Neutrophil (primary cell): ENCODE measurements around the gene PARD3.

Experiments used
- H3K27ac ChIP-seq: fragments of 200-600 bp; sonication (generic); 2 replicates; pipeline ENCODE4 v1.5.1; 2016; ENCODE audit warnings: mild to moderate bottlenecking, moderate library complexity
- H3K27me3 ChIP-seq: fragments of 200-600 bp; sonication (generic); 2 replicates; pipeline ENCODE4 v1.6.0; 2016; ENCODE audit warnings: mild to moderate bottlenecking
- H3K36me3 ChIP-seq: fragments of 200-600 bp; sonication (generic); 2 replicates; pipeline ENCODE4 v1.5.1; 2017
- H3K4me1 ChIP-seq, 2 experiments: fragments of 200-600 bp in 1 of 2; sonication (generic) in 1 of 2; 1 replicate in 1 of 2; 2 replicates in 1 of 2; pipeline versions ENCODE4 v1.5.1 to v1.6.1; 2013 to 2016; ENCODE audit warnings: low read depth in 1 of 2, low read length in 1 of 2, mild to moderate bottlenecking in 1 of 2, moderate library complexity in 1 of 2; ENCODE audit not compliant: control insufficient read depth in 1 of 2, insufficient read depth in 1 of 2
- H3K4me3 ChIP-seq, 2 experiments: fragments of 200-600 bp in 1 of 2; sonication (generic) in 1 of 2; 1 replicate in 1 of 2; 2 replicates in 1 of 2; pipeline ENCODE4 v1.5.1; 2013 to 2016; ENCODE audit warnings: low read depth in 1 of 2, low read length in 1 of 2, mild to moderate bottlenecking in 1 of 2, moderate library complexity in 1 of 2
- H3K9me3 ChIP-seq: fragments of 200-600 bp; sonication (generic); 2 replicates; pipeline ENCODE4 v1.5.1; 2016
- TF ChIP-seq, protein P1 (sequence below): fragments of 200-600 bp; sonication (generic); IDR thresholded peaks from 2 replicates; pipeline ENCODE4 v1.5.1; 2016; ENCODE audit warnings: antibody characterized with exemption

PARD3 gene

DNA sequence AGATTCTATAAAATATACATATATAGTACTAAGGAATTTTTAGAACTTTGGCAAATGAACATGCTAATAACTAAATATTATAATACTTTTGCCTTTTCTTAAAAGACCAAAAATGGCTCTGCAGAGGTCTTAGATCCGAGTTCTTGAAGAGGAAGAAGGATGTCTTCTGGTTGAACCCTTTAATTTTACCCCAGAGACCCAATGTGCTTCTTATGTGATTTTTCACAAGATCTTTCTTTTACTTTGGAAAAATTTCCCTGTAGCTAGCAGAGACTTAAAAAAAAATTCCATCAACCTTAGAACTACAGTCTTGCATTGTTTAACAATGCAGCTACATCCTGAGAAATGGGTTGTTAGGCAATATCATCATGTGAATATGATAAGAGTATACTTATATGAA is 663.2 kb downstream of the PARD3 start:
- H3K4me3 ChIP-seq, result no peak overlapping the region
- TF ChIP-seq, protein P1, sequence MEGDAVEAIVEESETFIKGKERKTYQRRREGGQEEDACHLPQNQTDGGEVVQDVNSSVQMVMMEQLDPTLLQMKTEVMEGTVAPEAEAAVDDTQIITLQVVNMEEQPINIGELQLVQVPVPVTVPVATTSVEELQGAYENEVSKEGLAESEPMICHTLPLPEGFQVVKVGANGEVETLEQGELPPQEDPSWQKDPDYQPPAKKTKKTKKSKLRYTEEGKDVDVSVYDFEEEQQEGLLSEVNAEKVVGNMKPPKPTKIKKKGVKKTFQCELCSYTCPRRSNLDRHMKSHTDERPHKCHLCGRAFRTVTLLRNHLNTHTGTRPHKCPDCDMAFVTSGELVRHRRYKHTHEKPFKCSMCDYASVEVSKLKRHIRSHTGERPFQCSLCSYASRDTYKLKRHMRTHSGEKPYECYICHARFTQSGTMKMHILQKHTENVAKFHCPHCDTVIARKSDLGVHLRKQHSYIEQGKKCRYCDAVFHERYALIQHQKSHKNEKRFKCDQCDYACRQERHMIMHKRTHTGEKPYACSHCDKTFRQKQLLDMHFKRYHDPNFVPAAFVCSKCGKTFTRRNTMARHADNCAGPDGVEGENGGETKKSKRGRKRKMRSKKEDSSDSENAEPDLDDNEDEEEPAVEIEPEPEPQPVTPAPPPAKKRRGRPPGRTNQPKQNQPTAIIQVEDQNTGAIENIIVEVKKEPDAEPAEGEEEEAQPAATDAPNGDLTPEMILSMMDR, result no peak
- H3K36me3 ChIP-seq, result no peaks in the 10 kb centered on the region
- H3K4me1 ChIP-seq, result no peaks in the 10 kb centered on the region
- H3K9me3 ChIP-seq, result no peaks in the 10 kb centered on the region
- no peak overlapping the region for H3K27ac ChIP-seq
- no peaks in the 10 kb centered on the region for H3K27me3 ChIP-seq

- Histone ChIP-seq H3K9me3 (no peaks in the 10 kb centered on the region), H3K27ac (no peak overlapping the region), H3K27me3 (no peaks in the 10 kb centered on the region), H3K4me1 (no peaks in the 10 kb centered on the region), H3K4me3 (no peak overlapping the region), H3K36me3 (no peaks in the 10 kb centered on the region)
- TF ChIP-seq, protein P1, result no peak
Observed at GRCh38 chr10:34151481-34151880, 663.6 kb downstream of the PARD3 start.

DNA sequence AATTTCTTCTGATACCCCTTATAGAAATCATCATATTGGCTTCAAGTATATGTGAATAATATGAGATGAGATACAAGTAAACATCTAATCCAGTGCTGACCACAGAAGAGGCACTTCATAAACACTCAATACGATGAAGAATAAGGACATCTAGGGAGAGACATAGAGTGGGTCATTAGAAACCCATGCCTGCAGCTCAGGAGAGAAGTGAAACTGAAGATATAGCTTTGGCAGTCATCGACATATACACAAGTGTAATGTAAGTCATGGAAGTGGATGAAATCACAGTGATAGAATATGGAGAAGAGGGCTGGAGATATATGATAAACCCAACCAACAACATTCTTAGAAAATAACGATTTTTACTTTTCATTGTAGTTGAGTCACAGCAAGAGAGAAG is 665.0 kb downstream of the PARD3 start:
- Histone ChIP-seq H3K4me1 (no peaks in the 10 kb centered on the region), H3K9me3 (no peaks in the 10 kb centered on the region), H3K4me3 (no peak overlapping the region), H3K36me3 (no peaks in the 10 kb centered on the region), H3K27ac (no peak overlapping the region), H3K27me3 (no peaks in the 10 kb centered on the region)
- TF ChIP-seq, protein P1, result no peak

DNA sequence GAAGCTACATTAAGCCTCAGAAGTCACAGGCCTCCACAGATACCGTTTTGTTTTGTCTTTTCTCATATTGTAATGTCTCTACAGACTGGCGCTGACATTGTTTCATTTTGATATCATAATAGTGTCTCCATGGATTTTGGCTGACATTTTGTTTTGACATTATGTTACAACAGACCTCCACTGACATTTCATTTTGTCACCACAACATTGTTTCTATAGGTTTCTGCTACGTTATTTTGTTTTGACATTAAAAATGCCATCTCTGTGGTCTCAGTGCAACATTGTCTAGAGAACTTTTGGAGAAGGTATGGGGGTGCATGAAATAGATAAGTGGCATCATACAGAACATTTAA is 666.8 kb downstream of the PARD3 start:
- TF ChIP-seq, protein P1, result no peak
- no peaks in the 10 kb centered on the region for H3K27me3 ChIP-seq
- H3K4me3 ChIP-seq, result no peak overlapping the region
- H3K27ac ChIP-seq, result no peak overlapping the region
- H3K36me3 ChIP-seq, result no peaks in the 10 kb centered on the region
- H3K9me3 ChIP-seq, result no peaks in the 10 kb centered on the region
- no peaks in the 10 kb centered on the region for H3K4me1 ChIP-seq

- Histone ChIP-seq H3K4me3 (no peak overlapping the region), H3K4me1 (no peaks in the 10 kb centered on the region), H3K27ac (no peak overlapping the region), H3K36me3 (no peaks in the 10 kb centered on the region), H3K27me3 (no peaks in the 10 kb centered on the region), H3K9me3 (no peaks in the 10 kb centered on the region)
- TF ChIP-seq, protein P1, result no peak
Observed at GRCh38 chr10:34147641-34148304, 667.3 kb downstream of the PARD3 start.

DNA sequence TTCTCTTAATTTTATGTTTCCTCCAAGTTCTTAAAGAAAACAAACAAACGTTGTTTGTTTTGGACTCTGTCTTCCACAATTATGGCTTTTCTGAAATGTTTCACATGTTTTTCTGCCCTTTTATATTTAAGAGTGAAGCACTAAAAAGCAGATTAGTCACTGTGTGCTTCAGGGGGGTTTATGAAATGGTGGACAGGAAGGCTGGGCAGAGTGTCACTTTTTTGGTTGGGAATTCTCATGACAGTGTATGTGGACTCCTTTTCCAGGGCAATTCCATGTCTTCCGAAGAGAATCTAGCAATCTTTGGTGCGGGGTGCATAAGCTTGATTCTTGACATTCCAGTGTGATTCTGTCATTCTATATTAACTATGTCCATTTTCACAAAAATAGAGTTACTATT is 669.4 kb downstream of the PARD3 start:
- no peaks in the 10 kb centered on the region for H3K9me3 ChIP-seq
- no peaks in the 10 kb centered on the region for H3K4me1 ChIP-seq
- no peaks in the 10 kb centered on the region for H3K36me3 ChIP-seq
- no peaks in the 10 kb centered on the region for H3K27me3 ChIP-seq
- H3K27ac ChIP-seq, result no peak overlapping the region
- TF ChIP-seq, protein P1, result no peak
- H3K4me3 ChIP-seq, result no peak overlapping the region
